ENCODE measurements around the gene MYG1. TPM values are rescaled to one million over a fixed set of nuclear protein-coding genes. Genes with fewer than 3 reads are reported as not detected.
A peak's percentile ranks its signal among the peaks of the same experiment; 100 is the strongest.

The MYG1 gene
- total and polyA plus RNA-seq, 2 donors (not counting 3 experiments of a cell fraction or from before 2014, with no cell fraction given), result 65.5 to 65.8 TPM

DNA sequence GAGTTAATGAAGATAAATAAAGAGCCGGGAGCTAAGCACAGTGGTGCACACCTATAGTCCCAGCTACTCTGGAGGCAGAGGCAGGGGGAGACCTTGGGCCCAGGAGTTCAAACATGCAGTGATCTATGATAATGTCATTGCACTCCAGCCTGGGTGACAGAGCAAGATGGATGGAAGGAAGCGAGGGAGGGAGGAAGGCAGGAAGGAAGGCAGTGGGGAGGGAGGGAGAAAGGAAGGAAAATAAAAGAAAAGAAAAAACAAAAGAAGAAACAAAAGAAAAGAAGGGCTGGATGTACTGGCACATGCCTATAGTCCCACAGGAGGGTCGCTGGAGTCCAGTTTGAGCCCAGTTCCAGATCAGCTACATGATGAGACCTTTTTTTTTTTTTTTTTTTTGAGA lies 55.6 kb downstream of the MYG1 start:
- TF ChIP-seq MYC (IDR thresholded peaks at IDR 0.05; ENCODE audit: low read depth, low read length), result no peak
- TF ChIP-seq, protein P1, sequence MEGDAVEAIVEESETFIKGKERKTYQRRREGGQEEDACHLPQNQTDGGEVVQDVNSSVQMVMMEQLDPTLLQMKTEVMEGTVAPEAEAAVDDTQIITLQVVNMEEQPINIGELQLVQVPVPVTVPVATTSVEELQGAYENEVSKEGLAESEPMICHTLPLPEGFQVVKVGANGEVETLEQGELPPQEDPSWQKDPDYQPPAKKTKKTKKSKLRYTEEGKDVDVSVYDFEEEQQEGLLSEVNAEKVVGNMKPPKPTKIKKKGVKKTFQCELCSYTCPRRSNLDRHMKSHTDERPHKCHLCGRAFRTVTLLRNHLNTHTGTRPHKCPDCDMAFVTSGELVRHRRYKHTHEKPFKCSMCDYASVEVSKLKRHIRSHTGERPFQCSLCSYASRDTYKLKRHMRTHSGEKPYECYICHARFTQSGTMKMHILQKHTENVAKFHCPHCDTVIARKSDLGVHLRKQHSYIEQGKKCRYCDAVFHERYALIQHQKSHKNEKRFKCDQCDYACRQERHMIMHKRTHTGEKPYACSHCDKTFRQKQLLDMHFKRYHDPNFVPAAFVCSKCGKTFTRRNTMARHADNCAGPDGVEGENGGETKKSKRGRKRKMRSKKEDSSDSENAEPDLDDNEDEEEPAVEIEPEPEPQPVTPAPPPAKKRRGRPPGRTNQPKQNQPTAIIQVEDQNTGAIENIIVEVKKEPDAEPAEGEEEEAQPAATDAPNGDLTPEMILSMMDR (IDR thresholded peaks at IDR 0.05; ENCODE audit: extremely low read depth in 1 of 2, insufficient read depth in 1 of 2, low read depth in 1 of 2, low read length in 2 of 2), result no peak
- TF ChIP-seq POLR2A (IDR thresholded peaks at IDR 0.05; ENCODE audit: low read depth, low read length), result no peak
- no peak for TF ChIP-seq FOS (IDR thresholded peaks at IDR 0.05; ENCODE audit: borderline replicate concordance, insufficient read depth, low read length)
- no peak for TF ChIP-seq POLR2AphosphoS5 (IDR thresholded peaks at IDR 0.05; ENCODE audit: insufficient read depth, low read depth, low read length)
- TF ChIP-seq GATA2 (IDR thresholded peaks at IDR 0.05; ENCODE audit: insufficient read depth, insufficient read length, low read depth, low read length), result no peak
- no peak for TF ChIP-seq JUN (IDR thresholded peaks at IDR 0.05; ENCODE audit: borderline replicate concordance, insufficient read depth, insufficient read length, low read depth)
- TF ChIP-seq, protein P2, sequence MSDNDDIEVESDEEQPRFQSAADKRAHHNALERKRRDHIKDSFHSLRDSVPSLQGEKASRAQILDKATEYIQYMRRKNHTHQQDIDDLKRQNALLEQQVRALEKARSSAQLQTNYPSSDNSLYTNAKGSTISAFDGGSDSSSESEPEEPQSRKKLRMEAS (IDR thresholded peaks at IDR 0.05; ENCODE audit: insufficient read depth, insufficient read length), result no peak
- TF ChIP-seq EZH2 (IDR thresholded peaks at IDR 0.05; ENCODE audit: borderline replicate concordance, low read depth, low read length, severe bottlenecking), result no peak
- Histone ChIP-seq H3K9ac (replicated peaks; ENCODE audit: extremely low read depth, insufficient read depth, low read length) (no peak overlapping the region), H3K27ac (ENCODE audit: insufficient read depth, low read depth, low read length) (no peak overlapping the region), H3K79me2 (ENCODE audit: control insufficient read depth, insufficient read depth, low read length) (no peaks in the 10 kb centered on the region), H3K4me1 (ENCODE audit: control insufficient read depth, extremely low read depth, insufficient read depth, low read length) (peaks cover 2% of the 10 kb centered on the region), H3K9me3 (replicated peaks; ENCODE audit: control insufficient read depth, insufficient read depth, low read length) (no peaks in the 10 kb centered on the region), H3K36me3 (ENCODE audit: control insufficient read depth in 2 of 2, extremely low read depth in 1 of 2, insufficient read depth in 2 of 2, low read length in 2 of 2) (no peaks in the 10 kb centered on the region), H3K4me3 (replicated peaks in 1 of 3; ENCODE audit: insufficient read depth in 1 of 3, low read depth in 1 of 3, low read length in 3 of 3) (no peak overlapping the region), H4K20me1 (replicated peaks; ENCODE audit: control insufficient read depth, extremely low read depth, insufficient read depth, low read length) (no peaks in the 10 kb centered on the region), H3K4me2 (ENCODE audit: insufficient read depth, low read length) (no peak overlapping the region), H2AFZ (ENCODE audit: low read depth, low read length) (peak overlapping the region; percentile 75), H3K9me1 (replicated peaks; ENCODE audit: control insufficient read depth, extremely low read depth, insufficient read depth, low read length) (no peaks in the 10 kb centered on the region), H3K27me3 (ENCODE audit: control insufficient read depth in 2 of 2, insufficient read depth in 2 of 2, low read length in 2 of 2) (no peaks in the 10 kb centered on the region)
- DNase-seq (ENCODE audit: low read depth, low spot score) (no peak), FAIRE-seq (peak; percentile 37)
- POLR2A ChIA-PET, result no interaction called here
- dilution Hi-C loops (cut with MboI; ENCODE audit: extremely low pct_ligation_motif_present, low sequenced_read_pairs) (no loop called here), intact Hi-C loops (cut with micrococcal nuclease) (no loop called here)
- CTCF ChIA-PET, result interaction anchor here (0.6 to 8.3 kb wide), 4 partner anchors 26 to 180 kb away, joined by 4 to 444 read pairs (median 46); partner anchors contain the start of gene AMHR2
- BruUV-seq (replicated peaks), result no TSS peak

Other genes with a start within 250 kb of the MYG1 start
- 106 and 119 TPM in 2 replicates for gene TNS2, start 249.6 kb upstream of the MYG1 start, total RNA-seq
- 84.5 and 119 TPM in 2 replicates for gene TNS2, start 249.6 kb upstream of the MYG1 start, polyA plus RNA-seq
- 31.7 and 39.2 TPM in 2 replicates for gene SPRYD3, start 220.3 kb upstream of the MYG1 start, total RNA-seq
- gene SPRYD3, start 220.3 kb upstream of the MYG1 start, polyA plus RNA-seq, result 38.6 and 39.6 TPM in 2 replicates
- gene IGFBP6, start 202.0 kb upstream of the MYG1 start, total RNA-seq, result 11.6 and 14.1 TPM in 2 replicates
- 18.2 TPM in 2 replicates for gene IGFBP6, start 202.0 kb upstream of the MYG1 start, polyA plus RNA-seq
- gene SOAT2, start 196.2 kb upstream of the MYG1 start, total RNA-seq, result not detected in 2 replicates
- gene SOAT2, start 196.2 kb upstream of the MYG1 start, polyA plus RNA-seq, result not detected in 2 replicates
- gene ZNF740, start 119.0 kb upstream of the MYG1 start, total RNA-seq, result 34.9 and 38.1 TPM in 2 replicates
- gene ZNF740, start 119.0 kb upstream of the MYG1 start, polyA plus RNA-seq, result 7.9 and 10.5 TPM in 2 replicates
- gene CSAD, start 118.8 kb upstream of the MYG1 start, total RNA-seq, result 21.1 and 22.0 TPM in 2 replicates
- 24.0 and 24.4 TPM in 2 replicates for gene CSAD, start 118.8 kb upstream of the MYG1 start, polyA plus RNA-seq
- not detected in 2 replicates for gene ITGB7, start 92.4 kb upstream of the MYG1 start, total RNA-seq
- 0.17 and 0.18 TPM in 2 replicates for gene ITGB7, start 92.4 kb upstream of the MYG1 start, polyA plus RNA-seq
- gene RARG, start 67.5 kb upstream of the MYG1 start, total RNA-seq, result 16.1 and 19.5 TPM in 2 replicates
- gene RARG, start 67.5 kb upstream of the MYG1 start, polyA plus RNA-seq, result 9.9 and 11.6 TPM in 2 replicates
- 39.3 and 42.7 TPM in 2 replicates for gene ESPL1, start 31.4 kb upstream of the MYG1 start, total RNA-seq
- 16.2 and 18.8 TPM in 2 replicates for gene ESPL1, start 31.4 kb upstream of the MYG1 start, polyA plus RNA-seq
- gene PFDN5, start 4.2 kb upstream of the MYG1 start, total RNA-seq, result 286 and 301 TPM in 2 replicates
- 665 and 745 TPM in 2 replicates for gene PFDN5, start 4.2 kb upstream of the MYG1 start, polyA plus RNA-seq
- gene AAAS, start 21.9 kb downstream of the MYG1 start, total RNA-seq, result 57.8 and 60.0 TPM in 2 replicates
- 83.1 and 86.0 TPM in 2 replicates for gene AAAS, start 21.9 kb downstream of the MYG1 start, polyA plus RNA-seq
- gene SP7, start 36.7 kb downstream of the MYG1 start, total RNA-seq, result not detected in 2 replicates
- not detected in 2 replicates for gene SP7, start 36.7 kb downstream of the MYG1 start, polyA plus RNA-seq
- 56.3 and 57.7 TPM in 2 replicates for gene SP1, start 80.5 kb downstream of the MYG1 start, total RNA-seq
- gene SP1, start 80.5 kb downstream of the MYG1 start, polyA plus RNA-seq, result 33.2 and 34.8 TPM in 2 replicates
- gene AMHR2, start 124.2 kb downstream of the MYG1 start, total RNA-seq, result not detected in 2 replicates
- gene AMHR2, start 124.2 kb downstream of the MYG1 start, polyA plus RNA-seq, result not detected in 2 replicates
- gene PRR13, start 142.0 kb downstream of the MYG1 start, total RNA-seq, result 123 and 139 TPM in 2 replicates
- gene PRR13, start 142.0 kb downstream of the MYG1 start, polyA plus RNA-seq, result 60.6 and 68.9 TPM in 2 replicates
- 948 and 995 TPM in 2 replicates for gene PCBP2, start 152.4 kb downstream of the MYG1 start, total RNA-seq
- 431 and 526 TPM in 2 replicates for gene PCBP2, start 152.4 kb downstream of the MYG1 start, polyA plus RNA-seq
- 29.3 and 33.3 TPM in 2 replicates for gene MAP3K12, start 199.8 kb downstream of the MYG1 start, total RNA-seq
- gene MAP3K12, start 199.8 kb downstream of the MYG1 start, polyA plus RNA-seq, result 66.2 and 69.2 TPM in 2 replicates
- gene TARBP2, start 201.6 kb downstream of the MYG1 start, total RNA-seq, result 53.8 and 57.2 TPM in 2 replicates
- gene TARBP2, start 201.6 kb downstream of the MYG1 start, polyA plus RNA-seq, result 82.8 and 92.1 TPM in 2 replicates
- gene NPFF, start 207.8 kb downstream of the MYG1 start, total RNA-seq, result not detected in 2 replicates
- gene NPFF, start 207.8 kb downstream of the MYG1 start, polyA plus RNA-seq, result 0.30 TPM in 1 of 2 replicates, not detected in the other

Data from endothelial cell of umbilical vein (primary cell).